Left lung (tissue), 10 donors: ENCODE results near the gene LRRN2. TPM values are rescaled to one million over a fixed set of nuclear protein-coding genes. Genes with fewer than 3 reads are reported as not detected.

Experiments
- ATAC-seq: fragments of 200-7000 bp; cut with Tn5 transposase; one replicate; pipeline ENCODE4 v1.9.1; 2020; ENCODE audit warnings: moderate library complexity
- DNase-seq, 4 donors: peaks; one replicate each; pipeline ENCODE4 v3.0.0-alpha.2; 2013 to 2020
- H3K27ac ChIP-seq, 2 donors: fragments of 200-600 bp; sonication (generic) in 1 of 2; one replicate each; pipeline versions ENCODE4 v1.5.0 to v1.8.0; 2020 to 2021
- H3K27me3 ChIP-seq, 2 donors: fragments of 200-600 bp; sonication (generic) in 1 of 2; one replicate each; pipeline versions ENCODE4 v1.5.0 to v1.8.0; 2020 to 2021
- H3K36me3 ChIP-seq, 2 donors: fragments of 200-600 bp; sonication (generic) in 1 of 2; one replicate each; pipeline versions ENCODE4 v1.5.0 to v1.8.0; 2020 to 2021
- H3K4me1 ChIP-seq, 2 donors: fragments of 200-600 bp; one replicate each; pipeline ENCODE4 v1.8.0; 2021
- H3K4me3 ChIP-seq, 2 donors: fragments of 200-600 bp; sonication (generic) in 1 of 2; one replicate each; pipeline versions ENCODE4 v1.5.0 to v1.8.0; 2020 to 2021; ENCODE audit warnings: mild to moderate bottlenecking in 1 of 2
- H3K9me3 ChIP-seq, 2 donors: fragments of 200-600 bp; sonication (generic) in 1 of 2; one replicate each; pipeline versions ENCODE4 v1.5.0 to v1.8.0; 2020 to 2021
- intact Hi-C, 2 donors: fragments of 100-400 bp; cut with DNase I; formaldehyde crosslinking; loops; one replicate each; pipeline versions ENCODE4 v1.11.2 to v1.14.2; 2022
- polyA plus RNA-seq, 6 donors: library from polyadenylated mRNA; unstranded; fragments of 120-200 nt; gene quantifications; one replicate each; pipeline ENCODE4 v1.2.1, GENCODE V29; 2013; ENCODE audit not compliant: insufficient read length in 6 of 6
- total RNA-seq, 2 donors: library from RNA; stranded (reverse); fragmentation: NEBNext Ultra II Directional; extraction: Animal tissue kit (Norgen Biotek cat#: 25700); gene quantifications; one replicate each; pipeline ENCODE4 v1.2.1, GENCODE V29; 2021
- TF ChIP-seq, protein P1 (sequence below), 2 donors: fragments of 200-600 bp; sonication (generic) in 1 of 2; IDR thresholded peaks; one replicate each; pipeline versions ENCODE4 v1.5.0 to v1.8.0; 2021; ENCODE audit warnings: antibody characterized with exemption in 2 of 2
- donor health status: DM: no; HTN: yes; CAD: no.
- donor health status: DM: no; HTN: no; CAD: no.

The LRRN2 gene
- total and polyA plus RNA-seq, 8 donors, result 1.6 to 7.1 (median 2.0) TPM

DNA sequence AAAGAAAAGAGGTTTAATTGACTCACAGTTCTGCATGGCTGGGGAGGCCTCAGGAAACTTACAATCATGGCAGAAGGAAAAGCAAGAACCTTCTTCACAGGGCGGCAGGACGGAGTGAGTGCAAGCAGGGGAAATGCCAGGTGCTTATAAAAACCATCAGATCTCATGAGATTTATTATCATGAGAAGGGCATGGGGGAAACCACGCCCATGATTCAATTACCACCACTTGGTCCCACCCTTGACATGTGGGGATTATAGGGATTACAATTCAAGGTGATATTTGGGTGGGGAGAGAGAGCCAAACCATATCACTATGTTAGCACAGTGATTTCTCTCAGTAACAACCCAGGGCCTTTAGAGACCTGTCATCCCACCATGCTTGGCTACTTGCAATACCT lies 39.9 kb downstream of the LRRN2 start:
- peaks cover 0 to 1% of the 10 kb centered on the region in 2 donors for H3K27me3 ChIP-seq
- TF ChIP-seq, protein P1, sequence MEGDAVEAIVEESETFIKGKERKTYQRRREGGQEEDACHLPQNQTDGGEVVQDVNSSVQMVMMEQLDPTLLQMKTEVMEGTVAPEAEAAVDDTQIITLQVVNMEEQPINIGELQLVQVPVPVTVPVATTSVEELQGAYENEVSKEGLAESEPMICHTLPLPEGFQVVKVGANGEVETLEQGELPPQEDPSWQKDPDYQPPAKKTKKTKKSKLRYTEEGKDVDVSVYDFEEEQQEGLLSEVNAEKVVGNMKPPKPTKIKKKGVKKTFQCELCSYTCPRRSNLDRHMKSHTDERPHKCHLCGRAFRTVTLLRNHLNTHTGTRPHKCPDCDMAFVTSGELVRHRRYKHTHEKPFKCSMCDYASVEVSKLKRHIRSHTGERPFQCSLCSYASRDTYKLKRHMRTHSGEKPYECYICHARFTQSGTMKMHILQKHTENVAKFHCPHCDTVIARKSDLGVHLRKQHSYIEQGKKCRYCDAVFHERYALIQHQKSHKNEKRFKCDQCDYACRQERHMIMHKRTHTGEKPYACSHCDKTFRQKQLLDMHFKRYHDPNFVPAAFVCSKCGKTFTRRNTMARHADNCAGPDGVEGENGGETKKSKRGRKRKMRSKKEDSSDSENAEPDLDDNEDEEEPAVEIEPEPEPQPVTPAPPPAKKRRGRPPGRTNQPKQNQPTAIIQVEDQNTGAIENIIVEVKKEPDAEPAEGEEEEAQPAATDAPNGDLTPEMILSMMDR (IDR thresholded peaks at IDR 0.05), result no peak
- intact Hi-C loops, result no loop called here
- no peak for DNase-seq
- H3K4me1 ChIP-seq, result no peaks in the 10 kb centered on the region
- no peak for ATAC-seq
- H3K36me3 ChIP-seq, result no peaks in the 10 kb centered on the region
- no peak overlapping the region for H3K27ac ChIP-seq
- H3K9me3 ChIP-seq, result no peaks in the 10 kb centered on the region
- H3K4me3 ChIP-seq, result no peak overlapping the region

- intact Hi-C loops, result no loop called here
- no peaks in the 10 kb centered on the region for H3K9me3 ChIP-seq
- DNase-seq (no peak), ATAC-seq (no peak)
- H3K27me3 ChIP-seq, result no peaks in the 10 kb centered on the region
- no peaks in the 10 kb centered on the region for H3K36me3 ChIP-seq
- no peak overlapping the region for H3K27ac ChIP-seq
- TF ChIP-seq, protein P1 (IDR thresholded peaks at IDR 0.05), result no peak
- no peak overlapping the region for H3K4me3 ChIP-seq
- H3K4me1 ChIP-seq, result no peaks in the 10 kb centered on the region
These were observed 40.3 kb downstream of the LRRN2 start for GRCh38 chr1:204645251-204645650.

DNA sequence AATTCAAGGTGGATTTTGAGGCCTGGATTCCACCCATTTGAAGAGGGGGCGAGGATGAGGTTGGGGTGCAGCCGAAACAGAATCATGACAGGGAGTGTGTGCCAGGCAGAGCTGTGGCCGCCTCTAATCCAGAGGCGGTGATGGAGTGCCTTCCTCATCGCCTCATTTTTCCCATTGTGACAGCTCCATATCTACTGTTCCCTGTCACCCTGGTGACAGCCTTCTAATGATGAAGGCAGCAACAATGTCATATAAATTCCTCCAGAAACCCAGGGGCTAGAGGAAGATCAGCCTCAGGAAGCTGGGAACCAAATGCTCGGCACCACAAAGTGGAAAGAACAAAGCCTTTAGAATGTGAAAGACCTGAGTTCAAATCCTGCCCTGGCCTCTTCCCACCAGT lies 42.0 kb downstream of the LRRN2 start:
- ATAC-seq (no peak), DNase-seq (no peak)
- Histone ChIP-seq H3K4me1 (no peaks in the 10 kb centered on the region), H3K27me3 (no peaks in the 10 kb centered on the region), H3K9me3 (no peaks in the 10 kb centered on the region), H3K4me3 (no peak overlapping the region), H3K36me3 (no peaks in the 10 kb centered on the region), H3K27ac (no peak overlapping the region)
- intact Hi-C loops, result no loop called here
- TF ChIP-seq, protein P1 (IDR thresholded peaks at IDR 0.05), result no peak

DNA sequence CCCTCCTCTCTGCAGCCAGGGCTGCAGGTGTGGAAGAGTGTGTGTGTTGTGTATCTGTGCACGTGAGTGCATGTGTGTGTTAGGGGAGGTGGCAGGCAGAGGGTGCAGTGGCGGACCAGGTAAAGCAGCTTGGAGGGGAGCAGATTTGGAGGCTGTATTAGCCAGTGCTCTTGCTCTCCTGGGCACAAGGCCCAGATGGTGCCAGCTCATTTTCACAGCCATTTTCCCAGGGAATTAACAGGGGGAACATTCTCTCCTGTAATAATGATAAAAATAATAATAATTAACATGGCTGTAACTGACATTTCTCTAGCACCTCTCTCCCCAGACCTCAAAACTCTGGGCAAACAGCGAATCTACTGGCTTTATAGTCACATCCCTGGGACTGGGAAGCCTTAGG lies 43.6 kb downstream of the LRRN2 start:
- TF ChIP-seq, protein P1 (IDR thresholded peaks at IDR 0.05), result no peak
- Histone ChIP-seq H3K4me3 (no peak overlapping the region), H3K27ac (no peak overlapping the region), H3K9me3 (no peaks in the 10 kb centered on the region), H3K36me3 (no peaks in the 10 kb centered on the region), H3K4me1 (no peaks in the 10 kb centered on the region), H3K27me3 (no peaks in the 10 kb centered on the region)
- intact Hi-C loops, result no loop called here
- DNase-seq, result no peak
- ATAC-seq, result no peak

DNA sequence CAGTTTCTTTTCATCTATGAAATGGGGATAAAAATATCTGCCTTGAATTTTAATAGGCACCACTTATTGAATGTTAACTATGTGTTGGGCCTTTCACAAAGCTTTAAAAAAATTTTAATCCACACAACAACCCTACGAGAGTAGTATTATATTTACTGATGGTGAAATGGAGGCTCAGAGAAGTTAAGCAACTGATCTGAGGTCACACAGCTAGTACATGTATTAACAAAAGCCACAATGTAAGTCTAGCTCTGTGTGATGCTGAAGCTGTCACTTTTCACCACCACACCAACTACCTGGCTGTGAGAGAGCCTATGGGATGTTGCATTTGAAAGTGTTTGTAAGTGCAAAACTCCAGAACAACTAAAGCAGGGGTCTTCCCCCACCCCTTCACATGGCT lies 44.1 kb downstream of the LRRN2 start:
- Histone ChIP-seq H3K9me3 (no peaks in the 10 kb centered on the region), H3K27ac (no peak overlapping the region), H3K36me3 (no peaks in the 10 kb centered on the region), H3K27me3 (no peaks in the 10 kb centered on the region), H3K4me3 (no peak overlapping the region), H3K4me1 (no peaks in the 10 kb centered on the region)
- TF ChIP-seq, protein P1 (IDR thresholded peaks at IDR 0.05), result no peak
- ATAC-seq (no peak), DNase-seq (no peak)
- intact Hi-C loops, result no loop called here
